ENCODE data around the gene ZNF197. TPM values are rescaled to one million over a fixed set of nuclear protein-coding genes. Genes with fewer than 3 reads are reported as not detected.

Gene ZNF197
- total and polyA plus RNA-seq, 4 donors: 2.4 to 10.6 (median 5.9) TPM

GRCh38 chr3:44642337-44642736 lies 17.5 kb downstream of the ZNF197 start:
- peaks cover 16 to 53% (median 52%) of the 10 kb centered on the region in 4 donors for H3K36me3 ChIP-seq (ENCODE audit: control insufficient read depth in 4 of 4, insufficient read depth in 3 of 4, low read depth in 1 of 4, low read length in 3 of 4)
- peaks cover 32 to 62% (median 44%) of the 10 kb centered on the region in 4 donors for H3K9me3 ChIP-seq (ENCODE audit: control insufficient read depth in 4 of 4, low read length in 3 of 4)
- H3K27me3 ChIP-seq (ENCODE audit: control insufficient read depth in 4 of 4, insufficient read depth in 4 of 4, low read length in 3 of 4): no peaks in the 10 kb centered on the region
- H3K4me3 ChIP-seq (ENCODE audit: low read depth in 1 of 3, low read length in 3 of 3): peak overlapping the region in 2 of 3 donors; percentile 30 to 44
- WGBS: 98% methylated on average over 4 of the region's 4 CpGs
- TF ChIP-seq ZBTB33 (IDR thresholded peaks at IDR 0.05) (no peak), RXRA (IDR thresholded peaks at IDR 0.05) (no peak), GABPA (IDR thresholded peaks at IDR 0.05 in 1 of 2, conservative IDR thresholded peaks at IDR 0.05 in 1 of 2) (no peak), TAF1 (conservative IDR thresholded peaks at IDR 0.05) (no peak), FOXA1 (IDR thresholded peaks at IDR 0.05) (no peak), HNF4G (IDR thresholded peaks at IDR 0.05) (no peak), CTCF (IDR thresholded peaks at IDR 0.05; ENCODE audit: low read depth, low read length, missing input control) (no peak), HNF4A (conservative IDR thresholded peaks at IDR 0.05) (no peak), JUND (IDR thresholded peaks at IDR 0.05) (no peak), MAX (IDR thresholded peaks at IDR 0.05) (no peak), EGR1 (IDR thresholded peaks at IDR 0.05; ENCODE audit: low read depth in 2 of 2) (no peak), REST (IDR thresholded peaks at IDR 0.05) (no peak), RAD21 (IDR thresholded peaks at IDR 0.05) (no peak), YY1 (IDR thresholded peaks at IDR 0.05) (no peak)
- no peak overlapping the region for H3K9ac ChIP-seq (ENCODE audit: low read depth in 1 of 2, low read length in 2 of 2)
- DNase-seq (ENCODE audit: low spot score): no peak
- no peak overlapping the region for H3K27ac ChIP-seq (ENCODE audit: low read depth in 1 of 2, low read length in 2 of 2)
- no peaks in the 10 kb centered on the region for H3K4me1 ChIP-seq (ENCODE audit: control insufficient read depth in 4 of 4, insufficient read depth in 4 of 4, low read length in 3 of 4)

- H3K4me1 ChIP-seq (ENCODE audit: control insufficient read depth in 4 of 4, insufficient read depth in 4 of 4, low read length in 3 of 4): no peaks in the 10 kb centered on the region
- no peak for DNase-seq (ENCODE audit: low spot score)
- H3K36me3 ChIP-seq (ENCODE audit: control insufficient read depth in 4 of 4, insufficient read depth in 3 of 4, low read depth in 1 of 4, low read length in 3 of 4): peaks cover 16 to 53% (median 46%) of the 10 kb centered on the region in 4 donors
- TF ChIP-seq JUND (IDR thresholded peaks at IDR 0.05): no peak
- TF ChIP-seq HNF4A (conservative IDR thresholded peaks at IDR 0.05): no peak
- TF ChIP-seq FOXA1 (IDR thresholded peaks at IDR 0.05): no peak
- TF ChIP-seq EGR1 (IDR thresholded peaks at IDR 0.05; ENCODE audit: low read depth in 2 of 2): no peak
- no peak for TF ChIP-seq RAD21 (IDR thresholded peaks at IDR 0.05)
- TF ChIP-seq REST (IDR thresholded peaks at IDR 0.05): no peak
- TF ChIP-seq ZBTB33 (IDR thresholded peaks at IDR 0.05): no peak
- H3K27ac ChIP-seq (ENCODE audit: low read depth in 1 of 2, low read length in 2 of 2): no peak overlapping the region
- 96% methylated on average over 4 of the region's 4 CpGs for WGBS
- H3K9ac ChIP-seq (ENCODE audit: low read depth in 1 of 2, low read length in 2 of 2): no peak overlapping the region
- H3K27me3 ChIP-seq (ENCODE audit: control insufficient read depth in 4 of 4, insufficient read depth in 4 of 4, low read length in 3 of 4): no peaks in the 10 kb centered on the region
- peak overlapping the region in 2 of 3 donors; percentile 37 to 44 for H3K4me3 ChIP-seq (ENCODE audit: low read depth in 1 of 3, low read length in 3 of 3)
- peaks cover 32 to 60% (median 44%) of the 10 kb centered on the region in 4 donors for H3K9me3 ChIP-seq (ENCODE audit: control insufficient read depth in 4 of 4, low read length in 3 of 4)
These were observed 18.2 kb downstream of the ZNF197 start for GRCh38 chr3:44643024-44643423.

Data from liver (tissue), 9 donors.